ENCODE results near the gene MAP4.
"Not testable (repeated sequence)": the region's sequence is repeated elsewhere in the genome, so short reads cannot be mapped to it uniquely, and the experiment has no call there.

The MAP4 gene

DNA sequence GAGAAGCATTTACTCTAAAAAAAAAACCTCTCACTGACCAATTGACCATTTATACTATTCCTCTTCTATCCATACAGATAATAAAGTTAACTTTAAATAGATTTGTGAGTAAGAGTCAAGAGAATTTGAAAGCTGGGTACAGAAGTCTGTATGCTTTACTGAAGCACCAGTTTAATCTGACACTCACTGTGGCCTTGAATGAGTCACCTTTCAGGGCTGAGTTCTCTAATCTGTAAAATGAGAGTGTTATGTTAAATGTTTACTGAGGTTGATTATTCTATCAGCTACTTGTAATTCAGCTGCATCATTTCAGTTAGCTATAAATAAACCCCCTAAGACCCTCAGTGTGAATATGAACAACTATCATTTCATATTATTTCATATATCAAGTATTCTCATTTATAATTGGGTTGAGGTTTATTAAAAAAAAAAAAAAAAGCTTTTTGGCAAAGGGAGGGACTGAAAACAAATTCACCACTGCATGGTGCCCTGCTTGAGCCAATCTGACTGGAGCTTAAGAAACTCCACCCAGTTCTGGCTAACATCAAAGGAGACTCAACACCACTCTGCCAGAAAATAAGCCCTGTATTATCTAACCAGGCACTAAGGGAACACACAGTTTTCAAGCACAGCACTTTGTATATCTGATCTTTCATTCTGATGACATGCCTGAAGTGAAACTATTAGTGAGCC lies 2.8 kb downstream of the MAP4 start:
- no peak for DNase-seq

DNA sequence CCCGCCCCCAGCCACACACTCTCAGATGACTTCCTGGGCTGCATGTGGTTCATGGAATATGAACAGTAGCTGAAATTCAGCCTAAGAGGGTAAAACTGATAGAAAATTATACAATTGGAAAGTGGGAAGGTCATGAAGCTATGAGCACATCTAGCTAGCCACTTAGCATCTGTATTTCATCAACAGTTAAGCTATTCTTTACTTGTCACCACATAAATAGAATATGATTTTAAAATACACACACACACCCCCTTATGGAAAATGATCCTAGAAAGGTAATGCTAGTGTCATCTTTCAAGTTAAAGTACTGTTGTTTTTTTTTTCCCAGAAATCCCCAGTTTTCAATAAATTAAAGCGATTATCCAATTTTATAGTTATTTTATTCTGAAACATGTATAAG lies 3.6 kb downstream of the MAP4 start:
- DNase-seq = no peak

DNA sequence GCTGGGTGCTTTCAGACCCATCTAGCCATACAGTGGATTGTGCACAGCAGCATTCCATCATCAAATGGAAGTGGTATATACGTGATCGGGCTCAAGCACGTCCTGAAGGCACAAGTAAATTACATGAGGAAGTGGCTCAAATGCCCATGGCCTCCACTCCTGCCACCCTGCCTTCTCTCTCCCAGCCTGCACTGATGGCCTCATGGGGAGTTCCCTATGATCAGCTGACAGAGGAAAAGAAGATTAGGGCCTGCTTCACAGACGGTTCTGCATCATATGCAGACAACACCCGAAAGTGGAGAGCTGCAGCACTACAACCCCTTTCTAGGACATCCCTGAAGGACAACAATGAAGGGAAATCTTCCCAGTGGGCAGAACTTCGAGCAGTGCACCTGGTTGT lies 8.2 kb downstream of the MAP4 start:
- not testable (repeated sequence) for DNase-seq

DNA sequence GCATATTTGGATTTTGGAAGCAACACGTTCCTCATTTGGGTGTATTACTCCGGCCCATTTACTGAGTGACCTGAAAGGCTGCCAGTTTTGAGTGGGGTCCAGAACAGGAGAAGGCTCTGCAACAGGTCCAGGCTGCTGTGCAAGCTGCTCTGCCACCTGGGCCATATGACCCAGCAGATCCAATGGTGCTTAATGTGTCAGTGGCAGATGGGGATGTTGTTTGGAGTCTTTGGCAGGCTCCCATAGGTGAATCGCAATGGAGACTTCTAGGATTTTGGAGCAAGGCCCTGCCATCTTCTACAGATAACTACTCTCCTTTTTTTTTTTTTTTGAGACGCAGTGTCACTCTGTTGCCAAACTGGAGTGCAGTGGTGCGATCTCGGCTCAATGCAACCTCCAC lies 8.9 kb downstream of the MAP4 start:
- not testable (repeated sequence) for DNase-seq

DNA sequence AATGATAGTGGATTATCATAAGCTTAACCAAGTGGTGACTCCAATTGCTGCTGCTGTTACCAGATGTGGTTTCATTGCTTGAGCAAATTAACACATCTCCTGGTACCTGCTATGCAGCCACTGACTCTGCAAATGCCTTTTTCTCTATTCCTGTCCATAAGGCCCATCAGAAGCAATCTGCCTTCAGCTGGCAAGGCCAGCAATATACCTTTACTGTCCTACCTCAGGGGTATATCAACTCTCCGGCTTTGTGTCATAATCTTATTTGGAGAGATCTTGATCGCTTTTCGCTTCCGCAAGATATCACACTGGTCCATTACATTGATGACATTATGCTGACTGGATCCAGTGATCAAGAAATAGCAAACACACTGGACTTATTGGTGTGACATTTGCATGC lies 9.4 kb downstream of the MAP4 start:
- not testable (repeated sequence) for DNase-seq

DNA sequence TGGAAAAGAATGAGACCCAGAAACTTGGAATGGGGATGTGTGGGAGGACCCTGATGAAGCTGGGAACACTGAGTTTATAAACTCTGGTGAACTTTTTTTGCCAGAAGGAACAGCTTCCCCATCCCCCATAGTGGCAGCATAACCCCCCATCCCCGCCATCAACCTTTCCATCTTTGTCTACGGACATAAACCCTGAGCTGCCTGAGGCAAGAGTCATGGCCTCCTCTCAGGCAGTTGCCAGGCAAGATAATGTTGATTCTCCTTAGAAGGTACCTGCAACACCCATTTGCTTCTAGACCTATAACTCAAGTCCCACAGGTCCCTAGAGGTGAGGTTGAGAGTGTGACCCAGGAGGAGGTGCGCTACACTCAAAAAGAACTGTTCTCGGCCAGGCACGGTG lies 11.5 kb downstream of the MAP4 start:
- DNase-seq = no peak

DNA sequence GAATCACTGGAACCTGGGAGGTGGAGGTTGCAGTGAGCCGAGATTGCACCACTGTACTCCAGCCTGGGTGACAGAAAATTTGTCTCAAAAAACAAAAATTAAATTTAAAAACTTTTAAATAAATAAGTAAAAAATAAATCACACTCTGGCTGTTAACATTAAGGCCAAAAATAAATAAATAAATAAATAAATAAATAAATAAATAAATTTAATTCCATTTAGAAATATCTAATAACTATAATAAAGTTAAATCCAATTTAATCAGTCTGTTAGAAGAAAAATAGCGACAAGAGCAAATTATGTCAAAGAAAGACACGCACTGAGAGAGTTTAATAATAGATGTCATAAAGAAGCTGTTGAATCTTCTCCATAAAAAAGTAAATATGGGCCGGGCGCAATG lies 13.4 kb downstream of the MAP4 start:
- DNase-seq = no peak

DNA sequence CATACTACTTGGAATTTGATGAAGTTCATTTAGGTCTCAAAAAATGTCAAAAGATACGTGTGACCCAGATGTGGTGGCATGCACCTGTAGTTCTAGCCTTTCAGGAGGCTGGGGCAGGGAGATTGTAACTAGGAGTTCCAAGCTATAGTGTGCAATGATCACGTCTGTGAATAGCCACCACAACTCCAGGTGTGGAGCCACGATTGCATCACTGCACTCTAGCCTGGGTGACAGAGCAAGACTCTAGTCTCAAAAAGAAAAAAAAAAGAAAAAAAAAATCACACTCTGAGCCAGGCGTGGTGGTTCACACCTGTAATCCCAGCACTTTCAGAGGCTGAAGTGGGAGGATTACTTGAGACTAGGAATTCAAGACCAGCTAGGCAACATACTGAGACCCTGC lies 14.2 kb downstream of the MAP4 start:
- no peak for DNase-seq

DNA sequence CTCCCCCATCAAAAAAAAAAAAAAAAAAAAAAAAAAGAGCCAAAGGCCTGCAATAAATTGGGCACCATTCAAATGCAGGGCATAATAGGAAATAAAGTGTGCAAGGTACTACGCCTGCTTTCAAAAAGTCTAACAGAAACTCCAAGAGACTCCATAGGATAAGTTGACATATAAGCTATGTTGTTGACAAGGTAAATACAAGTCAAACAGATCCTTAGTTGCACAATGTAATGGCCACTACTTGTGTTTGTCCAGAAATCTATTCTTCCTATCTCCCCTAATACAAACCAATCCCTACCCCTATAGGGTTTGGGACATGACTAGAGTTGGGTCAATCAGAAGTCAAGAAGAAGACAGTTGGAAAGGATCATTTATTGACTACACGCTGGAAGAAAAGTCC lies 16.0 kb downstream of the MAP4 start:
- no peak for DNase-seq

DNA sequence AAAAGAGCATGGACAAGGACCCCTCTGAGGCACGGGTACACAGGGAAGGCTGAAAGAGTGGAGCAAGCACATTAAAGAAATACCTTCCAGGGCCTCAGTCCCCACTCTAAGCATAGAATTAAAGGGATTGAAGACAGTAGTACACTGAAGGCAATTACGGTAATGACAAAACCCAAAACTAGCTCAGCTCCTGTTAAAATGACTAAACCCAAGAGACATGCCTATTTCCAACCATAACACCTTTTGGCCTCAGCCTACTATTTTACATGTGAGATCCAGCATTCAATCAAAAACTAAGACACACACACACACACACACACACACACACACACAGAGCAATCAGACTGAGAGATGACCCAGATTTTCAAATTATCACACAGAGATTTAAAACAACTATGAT lies 19.8 kb downstream of the MAP4 start:
- DNase-seq = no peak

DNA sequence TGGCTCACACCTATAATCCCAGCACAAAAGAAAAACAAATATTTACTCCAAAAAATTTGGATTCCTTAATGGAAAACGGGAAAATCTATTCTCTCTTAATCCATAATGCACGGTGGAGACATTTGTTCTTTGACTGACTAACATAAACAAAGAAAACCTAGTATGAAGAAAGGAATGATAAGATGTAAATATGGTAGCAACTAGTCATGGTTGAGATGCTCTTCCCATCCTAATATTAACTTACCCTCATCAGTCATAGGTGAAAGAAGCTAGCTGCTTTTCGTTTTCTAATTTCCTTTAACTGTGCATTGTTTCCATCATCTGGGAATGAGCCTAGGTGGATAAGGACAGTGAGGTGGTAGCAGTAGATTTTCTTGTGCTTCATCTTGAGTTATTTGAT lies 22.0 kb downstream of the MAP4 start:
- no peak for DNase-seq

DNA sequence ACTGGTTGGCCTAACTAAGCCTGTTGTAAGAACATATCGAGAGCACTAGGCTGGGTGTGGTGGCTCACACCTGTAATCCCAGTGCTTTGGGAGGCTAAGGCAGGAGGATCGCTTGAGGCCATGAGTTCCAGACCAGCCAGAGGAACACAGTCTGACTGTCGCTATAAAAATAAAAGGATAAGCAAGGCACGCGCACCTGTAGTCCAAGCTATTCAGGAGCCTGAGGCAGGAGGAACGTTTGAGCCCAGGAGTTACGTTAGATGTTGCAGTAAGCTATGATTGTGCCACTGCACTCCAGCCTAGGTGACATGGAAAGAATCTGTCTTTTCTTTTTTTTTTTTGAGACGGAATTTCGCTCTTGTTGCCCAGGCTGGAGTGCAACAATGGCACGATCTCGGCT lies 24.9 kb downstream of the MAP4 start:
- DNase-seq = no peak

DNA sequence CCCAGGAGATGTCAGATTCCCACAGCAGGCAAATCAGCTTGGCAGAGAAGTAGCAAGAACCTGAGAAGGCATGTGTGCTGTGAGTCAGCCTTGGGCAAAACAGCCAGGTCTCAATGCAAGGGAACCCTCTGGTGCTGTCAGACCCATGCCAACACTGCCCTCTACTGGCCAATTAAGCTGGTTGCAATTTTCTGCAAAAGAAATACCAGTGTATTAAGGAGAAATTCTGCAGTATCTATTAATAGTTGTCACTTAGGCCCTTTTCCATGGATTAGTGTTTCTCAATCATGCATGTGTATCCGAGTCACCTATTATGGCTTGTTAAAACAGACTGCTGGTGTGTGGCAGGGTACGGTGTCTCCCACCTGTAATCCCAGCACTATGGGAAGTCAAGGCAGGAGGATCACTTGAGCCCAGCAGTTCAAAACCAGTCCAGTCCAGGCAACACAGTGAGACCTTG lies 26.2 kb downstream of the MAP4 start:
- DNase-seq = peak; percentile 41

DNA sequence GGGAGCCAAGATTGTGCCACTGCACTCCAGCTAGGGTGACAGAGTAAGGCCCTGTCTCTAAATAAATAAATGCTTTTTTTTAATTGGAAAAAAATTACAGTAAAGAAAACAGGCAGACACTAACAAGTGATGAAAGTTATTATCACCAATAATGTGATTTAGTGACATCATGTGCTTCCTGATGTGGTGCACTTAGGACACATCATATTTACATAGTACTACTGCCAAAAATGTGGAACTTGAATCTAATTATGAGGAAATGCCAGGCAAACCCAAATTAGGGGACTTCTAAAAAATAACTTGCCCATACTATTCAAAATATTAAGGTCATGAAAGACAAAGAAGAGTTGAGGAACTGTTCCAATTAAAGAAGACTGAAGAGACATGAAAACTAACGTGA lies 30.8 kb downstream of the MAP4 start:
- no peak for DNase-seq

DNA sequence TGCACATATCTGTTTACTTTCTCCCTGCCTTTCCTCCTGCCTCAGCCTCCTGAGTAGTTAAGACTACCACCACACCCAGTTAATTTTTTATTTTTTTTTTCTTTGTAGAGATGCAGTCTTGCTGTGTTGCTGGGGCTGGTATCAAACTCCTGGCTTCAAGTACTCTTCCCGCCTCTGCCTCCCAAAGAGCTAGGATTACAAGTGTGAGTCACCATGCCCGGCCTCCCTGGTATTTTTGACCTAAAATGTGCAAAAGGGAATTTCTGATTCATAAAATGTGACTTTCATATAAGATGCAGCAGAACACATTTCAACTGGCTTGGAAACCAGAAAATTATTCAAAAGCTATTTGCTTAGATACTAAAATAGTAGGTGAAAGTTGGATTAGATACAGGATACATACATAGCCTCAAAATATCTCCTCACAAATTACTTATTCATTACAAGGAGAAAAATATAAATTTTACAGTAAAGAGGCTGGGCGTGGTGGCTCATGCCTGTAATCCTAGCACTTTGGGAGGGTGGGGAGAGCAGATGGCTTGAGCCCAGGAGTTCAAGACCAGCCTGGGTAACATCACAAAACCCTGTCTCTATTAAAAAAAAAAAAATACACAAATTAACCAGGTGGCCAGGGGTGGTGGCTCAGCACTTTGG lies 32.0 kb downstream of the MAP4 start:
- DNase-seq = no peak

DNA sequence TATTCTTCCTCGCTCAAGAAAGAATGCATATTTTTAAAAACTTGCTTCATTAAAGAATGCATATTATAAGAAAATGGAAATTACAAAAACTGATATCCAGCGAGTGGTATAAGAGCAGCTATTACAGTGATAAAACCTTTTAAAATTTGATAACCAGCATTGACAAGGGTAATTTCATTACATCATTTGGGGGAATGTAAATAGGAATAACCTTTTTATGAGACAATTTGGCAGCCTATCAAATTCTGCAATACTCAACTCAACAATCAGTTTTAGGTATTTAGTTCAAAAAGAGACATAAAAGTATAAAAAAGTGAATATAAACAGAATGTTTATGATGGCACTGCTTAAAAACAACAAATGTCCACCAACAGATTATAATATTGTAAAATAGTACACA lies 35.4 kb downstream of the MAP4 start:
- DNase-seq = no peak

DNA sequence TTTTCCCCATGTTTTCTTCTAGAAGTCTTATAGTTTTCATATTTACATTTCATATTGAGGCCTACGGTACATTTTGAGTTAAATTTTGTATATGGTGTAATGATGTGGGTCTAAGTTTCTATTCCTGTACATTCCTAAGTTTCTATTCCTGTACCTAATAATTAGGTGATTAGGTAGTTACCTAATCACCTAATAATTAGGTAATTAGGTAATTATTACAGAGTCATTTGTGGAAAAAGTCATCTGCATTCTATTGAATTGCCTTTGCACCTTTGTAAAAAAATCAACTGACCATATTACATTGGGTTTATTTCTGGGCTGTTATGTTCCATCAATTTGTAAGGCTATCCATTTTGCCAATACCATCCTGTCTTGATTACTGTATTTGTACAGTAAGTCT lies 37.1 kb downstream of the MAP4 start:
- DNase-seq = no peak

DNA sequence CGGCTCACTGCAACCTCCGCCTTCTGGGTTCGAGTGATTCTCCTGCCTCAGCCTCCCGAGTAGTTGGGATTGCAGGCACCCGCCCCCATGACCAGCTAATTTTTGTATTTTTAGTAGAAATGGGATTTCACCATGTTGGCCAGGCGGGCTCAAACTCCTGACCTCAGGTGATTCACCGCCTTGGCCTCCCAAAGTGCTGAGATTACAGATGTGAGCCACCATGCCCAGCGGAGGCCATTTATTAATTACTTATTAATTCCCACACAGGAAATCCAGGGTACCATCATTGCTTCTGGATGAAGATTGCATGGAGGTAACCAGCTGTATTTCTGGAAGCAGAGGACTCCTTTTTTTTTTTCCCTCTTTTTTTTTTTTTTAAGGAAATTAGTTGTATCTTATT lies 37.8 kb downstream of the MAP4 start:
- DNase-seq = no peak

DNA sequence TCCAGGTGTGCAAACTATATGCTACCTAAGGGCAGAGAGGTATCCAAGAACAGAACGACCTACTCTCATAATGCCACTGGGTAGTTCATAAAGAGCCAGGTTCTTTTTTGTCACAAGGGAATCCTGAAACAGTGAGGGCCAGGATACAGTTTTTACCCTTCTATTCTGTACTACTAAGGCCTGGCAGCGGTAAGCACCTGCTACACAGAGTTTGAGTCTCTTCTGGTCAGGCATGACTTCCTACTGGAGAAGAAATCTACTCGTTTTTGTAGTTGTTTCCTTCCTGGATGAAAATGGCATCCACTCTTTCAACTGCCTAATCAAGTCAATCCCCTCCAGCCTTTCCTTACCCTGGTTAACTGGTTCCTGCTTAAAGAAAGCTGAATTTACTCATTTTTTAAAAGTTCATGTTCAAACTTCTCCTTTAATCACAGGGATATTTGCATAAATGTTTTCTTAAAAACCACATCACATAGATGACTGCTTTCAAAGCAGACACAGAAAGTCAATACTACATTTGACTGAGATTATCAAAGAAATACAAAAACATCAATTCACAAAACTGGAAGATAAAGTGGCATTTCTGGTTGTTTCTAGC lies 40.0 kb downstream of the MAP4 start:
- DNase-seq = no peak

DNA sequence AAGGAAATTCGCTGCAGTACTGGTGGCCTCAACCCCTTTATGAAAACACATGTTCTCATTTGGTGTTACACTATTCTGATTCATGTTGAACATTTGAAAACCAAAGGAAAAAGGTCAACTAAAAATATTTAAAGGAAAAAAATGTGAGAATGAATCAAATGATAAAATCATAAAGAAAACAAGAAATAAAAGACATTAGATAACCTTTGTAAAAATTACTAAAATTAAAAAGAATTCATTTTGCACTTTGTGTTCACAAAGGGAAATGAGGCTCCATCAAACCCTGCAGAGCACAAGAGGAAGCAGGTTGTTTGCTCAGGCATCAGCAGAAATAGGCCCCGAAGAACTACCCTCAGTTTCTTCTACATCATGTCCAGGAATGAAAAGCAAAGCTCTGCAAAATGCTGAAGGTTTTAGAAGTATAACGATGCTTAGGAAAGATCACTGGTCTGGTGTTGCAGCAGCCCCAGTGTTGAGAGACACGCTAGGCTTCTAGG lies 41.2 kb downstream of the MAP4 start:
- DNase-seq = no peak

DNA sequence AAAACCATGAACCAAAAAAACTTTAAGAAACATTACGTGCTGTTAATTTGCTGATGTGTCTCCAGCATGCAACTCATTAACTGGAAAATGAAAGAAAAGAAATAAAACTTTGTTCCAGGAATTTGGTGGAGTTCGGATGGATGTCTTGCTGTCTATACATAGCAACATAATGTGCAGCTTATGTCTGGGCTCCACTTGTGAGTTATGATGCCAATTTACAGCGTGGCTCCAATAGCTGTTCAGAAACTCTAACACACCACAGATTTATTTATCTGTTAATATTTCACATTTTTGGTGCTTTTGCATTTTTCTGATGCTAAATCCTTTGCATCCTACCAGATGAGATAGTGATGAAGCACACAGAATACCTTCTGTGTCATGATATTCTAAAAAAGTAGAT lies 45.1 kb downstream of the MAP4 start:
- DNase-seq = no peak

DNA sequence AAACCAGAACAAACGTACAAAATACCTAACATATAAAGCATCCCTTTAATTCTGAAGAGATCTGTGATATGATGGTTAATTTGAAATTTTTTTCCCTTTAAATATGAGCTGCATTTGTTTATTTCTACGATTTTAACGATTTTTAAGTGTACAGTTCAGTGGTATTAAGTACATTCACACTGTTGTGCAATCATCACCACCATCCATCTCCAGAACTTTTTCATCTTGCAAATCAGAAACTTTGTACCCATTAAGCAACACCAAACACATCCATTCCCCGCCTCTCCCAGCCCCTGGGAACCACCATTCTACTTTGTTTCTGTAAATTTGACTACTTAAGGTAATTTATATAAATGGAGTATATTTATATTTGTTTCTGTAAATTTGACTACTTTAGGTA lies 51.5 kb downstream of the MAP4 start:
- DNase-seq = no peak

DNA sequence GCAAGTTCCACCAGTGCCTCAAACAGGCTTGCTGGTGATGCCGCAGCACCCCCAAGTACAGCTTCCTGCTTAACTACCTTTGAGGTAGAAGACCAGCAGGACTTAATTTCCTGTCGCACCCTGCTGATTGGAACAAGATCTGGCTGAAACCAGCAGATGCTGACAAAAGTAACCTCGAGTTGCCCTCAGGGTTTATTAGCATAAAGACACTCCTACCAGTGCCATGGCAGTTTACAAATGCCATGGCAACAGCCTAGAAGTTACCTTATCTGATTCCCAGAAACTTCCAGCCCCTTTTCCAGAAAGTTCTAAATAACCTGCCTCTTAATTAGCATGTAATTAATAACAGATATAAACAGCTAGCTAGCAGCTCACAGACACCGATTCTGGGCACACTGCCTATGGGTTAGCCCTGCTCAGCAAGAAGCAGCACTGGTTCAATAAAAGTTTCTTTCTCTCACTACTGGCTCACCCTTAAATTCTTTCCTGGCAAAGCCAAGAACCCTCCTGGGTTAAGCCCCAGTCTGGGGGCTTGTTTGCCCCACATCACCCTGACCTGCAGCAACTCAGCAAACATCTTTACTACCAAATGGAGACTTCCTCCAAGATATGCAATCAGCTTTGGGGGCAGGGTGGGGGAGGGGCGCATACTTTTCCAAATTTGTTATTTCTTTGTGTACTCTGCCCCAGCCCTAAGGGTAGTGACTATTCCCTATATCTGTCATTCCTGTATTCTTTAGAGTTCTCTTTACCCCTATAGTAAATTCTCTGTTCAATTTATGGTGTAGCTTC lies 54.2 kb downstream of the MAP4 start:
- no peak for DNase-seq

DNA sequence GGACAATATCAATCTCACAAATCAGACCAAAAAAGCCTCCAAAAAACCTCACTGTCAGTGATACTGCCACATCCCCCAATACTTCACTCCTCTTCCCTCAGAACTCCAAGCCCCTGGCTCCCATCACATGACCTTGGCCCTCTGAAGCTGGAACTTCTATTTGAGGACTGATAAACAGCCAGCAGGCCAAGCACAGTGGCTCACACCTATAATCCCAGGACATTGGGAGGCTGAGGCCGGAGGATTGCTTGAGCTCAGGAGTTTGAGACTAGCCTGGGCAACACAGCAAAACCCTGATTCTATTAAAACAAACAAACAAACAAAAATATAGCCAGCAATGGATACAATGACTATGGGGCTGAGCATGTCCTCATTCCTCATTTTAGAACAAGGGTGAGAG lies 55.2 kb downstream of the MAP4 start:
- no peak for DNase-seq
